Erythroblast (primary cell): ENCODE measurements around the gene GPC5.

Experiments used
- GATA1 ChIP-seq: IDR thresholded peaks from 2 replicates; pipeline ENCODE4 v1.6.1; 2011; ENCODE audit warnings: low read depth, mild to moderate bottlenecking, control low read depth, low read length, moderate library complexity
- POLR2A ChIP-seq: IDR thresholded peaks from 2 replicates; pipeline ENCODE4 v1.6.1; 2011; ENCODE audit warnings: mild to moderate bottlenecking, low read length

- TF ChIP-seq POLR2A (no peak), GATA1 (no peak)
Measured at GRCh38 chr13:91609353-91609752, 210.9 kb downstream of the GPC5 start.
